ENCODE results near the gene DDX41.

DDX41 gene

GRCh38 chr5:177501874-177502678, 14.7 kb downstream of the DDX41 start:
- no peaks in the 10 kb centered on the region for H3K9me3 Mint-ChIP-seq
- no peak overlapping the region for H3K4me3 Mint-ChIP-seq
- peaks cover 3% of the 10 kb centered on the region for H3K36me3 Mint-ChIP-seq (ENCODE audit: low read depth)
- H3K27me3 Mint-ChIP-seq (ENCODE audit: low read depth) = peaks cover 24% of the 10 kb centered on the region
- peaks cover 14% of the 10 kb centered on the region for H3K4me1 Mint-ChIP-seq (ENCODE audit: low read depth)
- no peak overlapping the region for H3K27ac Mint-ChIP-seq

- Mint-ChIP-seq H3K36me3 (ENCODE audit: low read depth) (peaks cover 3% of the 10 kb centered on the region), H3K27me3 (ENCODE audit: low read depth) (peaks cover 24% of the 10 kb centered on the region), H3K27ac (no peak overlapping the region), H3K4me3 (no peak overlapping the region), H3K9me3 (no peaks in the 10 kb centered on the region), H3K4me1 (ENCODE audit: low read depth) (peaks cover 18% of the 10 kb centered on the region)
Measured at GRCh38 chr5:177500685-177501522, 15.9 kb downstream of the DDX41 start.

- no peak overlapping the region for H3K4me3 Mint-ChIP-seq
- peaks cover 24% of the 10 kb centered on the region for H3K27me3 Mint-ChIP-seq (ENCODE audit: low read depth)
- peaks cover 19% of the 10 kb centered on the region for H3K4me1 Mint-ChIP-seq (ENCODE audit: low read depth)
- no peaks in the 10 kb centered on the region for H3K9me3 Mint-ChIP-seq
- H3K36me3 Mint-ChIP-seq (ENCODE audit: low read depth) = peaks cover 3% of the 10 kb centered on the region
- no peak overlapping the region for H3K27ac Mint-ChIP-seq
Measured at GRCh38 chr5:177499842-177500241, 16.9 kb downstream of the DDX41 start.

- H3K27ac Mint-ChIP-seq = peak overlapping the region; percentile 81
Measured at GRCh38 chr5:177498013-177498787, 18.6 kb downstream of the DDX41 start.

GRCh38 chr5:177497292-177498012, 19.3 kb downstream of the DDX41 start, which contains the start of gene PDLIM7:
TSS of gene PDLIM7 (minus strand) at chr5:177497604. CDS start at chr5:177496512, 1,092 bp downstream.
- H3K4me3 Mint-ChIP-seq = peak within 1 kb of the TSS; percentile 85
- peak within 1 kb of the TSS; percentile 81 for H3K27ac Mint-ChIP-seq
- H3K27me3 Mint-ChIP-seq (ENCODE audit: low read depth) = peaks cover 24% of the 10 kb centered on the region
- peaks cover 27% of the 10 kb centered on the region for H3K4me1 Mint-ChIP-seq (ENCODE audit: low read depth)
- H3K9me3 Mint-ChIP-seq = no peaks in the 10 kb centered on the region
- peaks cover 3% of the 10 kb centered on the region for H3K36me3 Mint-ChIP-seq (ENCODE audit: low read depth)

More at GRCh38 chr5:177498013-177498787, 18.6 kb downstream of the DDX41 start:
- peak overlapping the region; percentile 85 for H3K4me3 Mint-ChIP-seq
- no peaks in the 10 kb centered on the region for H3K9me3 Mint-ChIP-seq
- H3K36me3 Mint-ChIP-seq (ENCODE audit: low read depth) = peaks cover 3% of the 10 kb centered on the region
- H3K27me3 Mint-ChIP-seq (ENCODE audit: low read depth) = peaks cover 24% of the 10 kb centered on the region
- peaks cover 27% of the 10 kb centered on the region for H3K4me1 Mint-ChIP-seq (ENCODE audit: low read depth)

- Mint-ChIP-seq H3K27me3 (ENCODE audit: low read depth) (peaks cover 24% of the 10 kb centered on the region), H3K36me3 (ENCODE audit: low read depth) (peaks cover 3% of the 10 kb centered on the region), H3K9me3 (no peaks in the 10 kb centered on the region), H3K4me1 (ENCODE audit: low read depth) (peaks cover 27% of the 10 kb centered on the region), H3K27ac (no peak overlapping the region), H3K4me3 (peak overlapping the region; percentile 76)
Measured at GRCh38 chr5:177496727-177497291, 20.0 kb downstream of the DDX41 start.

GRCh38 chr5:177496070-177496726, 20.6 kb downstream of the DDX41 start:
- Mint-ChIP-seq H3K36me3 (ENCODE audit: low read depth) (peaks cover 4% of the 10 kb centered on the region), H3K4me1 (ENCODE audit: low read depth) (peaks cover 27% of the 10 kb centered on the region), H3K27me3 (ENCODE audit: low read depth) (peaks cover 24% of the 10 kb centered on the region), H3K9me3 (no peaks in the 10 kb centered on the region), H3K27ac (peak overlapping the region; percentile 72), H3K4me3 (peak overlapping the region; percentile 76)

- Mint-ChIP-seq H3K27me3 (ENCODE audit: low read depth) (peaks cover 22% of the 10 kb centered on the region), H3K27ac (no peak overlapping the region), H3K36me3 (ENCODE audit: low read depth) (peaks cover 4% of the 10 kb centered on the region), H3K9me3 (no peaks in the 10 kb centered on the region), H3K4me3 (peak overlapping the region; percentile 76), H3K4me1 (ENCODE audit: low read depth) (peaks cover 25% of the 10 kb centered on the region)
Measured at GRCh38 chr5:177495243-177496060, 21.3 kb downstream of the DDX41 start.

GRCh38 chr5:177494346-177495195, 22.2 kb downstream of the DDX41 start:
- Mint-ChIP-seq H3K9me3 (no peaks in the 10 kb centered on the region), H3K4me1 (ENCODE audit: low read depth) (peaks cover 25% of the 10 kb centered on the region), H3K27me3 (ENCODE audit: low read depth) (peaks cover 17% of the 10 kb centered on the region), H3K4me3 (no peak overlapping the region), H3K27ac (peak overlapping the region; percentile 77), H3K36me3 (ENCODE audit: low read depth) (peaks cover 7% of the 10 kb centered on the region)

GRCh38 chr5:177493795-177494345, 22.9 kb downstream of the DDX41 start:
- Mint-ChIP-seq H3K9me3 (no peaks in the 10 kb centered on the region), H3K27me3 (ENCODE audit: low read depth) (peaks cover 13% of the 10 kb centered on the region), H3K4me3 (no peak overlapping the region), H3K4me1 (ENCODE audit: low read depth) (peaks cover 24% of the 10 kb centered on the region), H3K36me3 (ENCODE audit: low read depth) (peaks cover 7% of the 10 kb centered on the region), H3K27ac (peak overlapping the region; percentile 77)

- Mint-ChIP-seq H3K36me3 (ENCODE audit: low read depth) (peaks cover 8% of the 10 kb centered on the region), H3K27ac (no peak overlapping the region), H3K27me3 (ENCODE audit: low read depth) (peaks cover 2% of the 10 kb centered on the region), H3K4me3 (no peak overlapping the region), H3K4me1 (ENCODE audit: low read depth) (peaks cover 16% of the 10 kb centered on the region), H3K9me3 (no peaks in the 10 kb centered on the region)
Measured at GRCh38 chr5:177492841-177493240, 23.9 kb downstream of the DDX41 start.

Data from T-helper 1 cell treated with Interleukin-12 subunit alpha and Interleukin-12 subunit beta and Interleukin-4 antibody, amounts not matched to agents 30 μg/mL and 1 μg/mL, for 36 hours (primary cell).